T-helper 2 cell (primary cell): ENCODE results near the gene NAP1L4.
"Not testable (repeated sequence)": the region's sequence is repeated elsewhere in the genome, so short reads cannot be mapped to it uniquely, and the experiment has no call there.

ENCODE experiments used
- DNase-seq, 5 experiments: peaks; one replicate each; pipeline versions ENCODE4 v3.0.0 to v3.0.0-alpha.2; 2012 to 2022

The NAP1L4 gene

DNA sequence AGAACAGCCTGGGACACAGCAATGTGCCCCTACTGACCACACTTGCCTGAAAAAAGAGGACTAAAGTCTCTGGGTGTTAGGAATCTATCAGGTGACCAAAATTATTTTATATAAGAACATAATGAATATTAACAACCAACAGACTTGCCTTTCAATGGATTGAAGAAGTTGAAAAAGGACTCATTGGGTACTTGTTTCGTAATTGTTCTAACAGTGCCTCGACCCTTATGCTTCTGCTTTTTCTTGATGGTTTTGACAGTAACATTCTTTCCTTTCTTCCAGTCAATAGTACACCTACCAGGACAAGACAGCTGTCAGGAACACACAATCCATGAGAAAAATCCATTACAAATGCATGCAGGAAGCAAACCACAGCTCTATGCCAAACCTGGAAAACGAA, 33.9 kb downstream of the NAP1L4 start:
- no peak for DNase-seq

DNA sequence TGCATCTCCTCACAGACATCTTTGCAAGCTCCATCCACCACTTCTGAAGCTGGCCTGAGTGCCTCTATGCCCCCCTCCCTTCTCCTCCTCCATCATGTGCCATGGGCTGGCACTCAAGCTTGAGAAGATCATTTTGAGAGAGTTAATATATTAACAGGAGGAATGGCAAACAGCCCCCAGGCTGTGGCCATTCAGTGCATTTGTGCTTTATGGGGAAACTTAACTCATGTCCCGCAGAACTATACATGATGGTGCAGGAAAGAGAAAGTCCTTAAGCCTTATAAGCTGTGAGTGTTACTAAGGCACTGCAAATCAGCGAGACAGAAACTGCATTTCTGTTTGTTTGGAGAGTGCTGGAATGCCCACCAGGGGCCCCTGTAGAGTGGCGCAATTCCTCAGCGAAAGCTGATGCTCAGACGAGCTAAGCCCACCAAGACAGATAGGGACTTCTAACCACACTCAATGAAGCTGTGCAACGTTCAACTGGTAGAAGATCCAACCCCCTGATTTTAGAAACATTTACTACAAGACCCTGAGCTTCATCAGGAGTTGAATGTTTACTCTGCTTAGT, 36.1 kb downstream of the NAP1L4 start:
- DNase-seq, result no peak

DNA sequence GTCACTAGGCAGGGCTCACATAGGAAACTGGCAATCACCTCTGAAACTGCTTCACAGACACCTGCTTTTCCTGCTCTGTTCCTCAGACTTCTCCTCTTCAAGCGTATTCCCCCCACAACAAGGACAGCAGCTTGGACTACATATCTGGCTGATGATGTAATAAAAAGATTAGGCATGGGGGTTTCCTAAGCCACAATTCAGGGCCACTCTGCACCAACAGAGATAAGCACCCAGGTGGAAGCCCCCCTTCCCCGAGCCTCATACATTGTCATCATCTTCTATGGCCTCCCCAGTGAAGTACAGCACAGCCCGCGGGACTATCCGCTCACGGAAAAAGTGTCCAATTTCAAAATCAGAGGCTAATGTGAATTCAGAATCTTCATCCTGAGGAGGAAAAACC, 37.9 kb downstream of the NAP1L4 start:
- no peak for DNase-seq

DNA sequence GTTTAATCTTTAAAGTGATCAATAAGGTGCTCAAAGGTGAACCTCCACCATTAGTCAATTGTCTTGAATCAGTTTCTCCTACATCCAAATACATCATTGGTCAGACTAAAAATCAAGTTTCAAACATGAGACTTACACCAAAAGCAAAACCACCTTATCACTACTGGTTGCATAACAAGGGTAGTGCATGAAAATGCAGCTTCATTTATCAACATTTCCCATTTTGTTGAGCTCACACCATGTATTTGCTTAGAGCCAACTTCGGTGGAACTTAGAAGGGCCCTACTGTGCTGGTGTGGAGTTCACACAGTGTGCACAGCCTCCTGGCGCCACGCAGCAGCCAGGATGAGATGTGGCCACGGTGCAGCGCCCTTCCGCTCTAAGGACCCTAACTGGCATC, 39.8 kb downstream of the NAP1L4 start:
- no peak for DNase-seq

DNA sequence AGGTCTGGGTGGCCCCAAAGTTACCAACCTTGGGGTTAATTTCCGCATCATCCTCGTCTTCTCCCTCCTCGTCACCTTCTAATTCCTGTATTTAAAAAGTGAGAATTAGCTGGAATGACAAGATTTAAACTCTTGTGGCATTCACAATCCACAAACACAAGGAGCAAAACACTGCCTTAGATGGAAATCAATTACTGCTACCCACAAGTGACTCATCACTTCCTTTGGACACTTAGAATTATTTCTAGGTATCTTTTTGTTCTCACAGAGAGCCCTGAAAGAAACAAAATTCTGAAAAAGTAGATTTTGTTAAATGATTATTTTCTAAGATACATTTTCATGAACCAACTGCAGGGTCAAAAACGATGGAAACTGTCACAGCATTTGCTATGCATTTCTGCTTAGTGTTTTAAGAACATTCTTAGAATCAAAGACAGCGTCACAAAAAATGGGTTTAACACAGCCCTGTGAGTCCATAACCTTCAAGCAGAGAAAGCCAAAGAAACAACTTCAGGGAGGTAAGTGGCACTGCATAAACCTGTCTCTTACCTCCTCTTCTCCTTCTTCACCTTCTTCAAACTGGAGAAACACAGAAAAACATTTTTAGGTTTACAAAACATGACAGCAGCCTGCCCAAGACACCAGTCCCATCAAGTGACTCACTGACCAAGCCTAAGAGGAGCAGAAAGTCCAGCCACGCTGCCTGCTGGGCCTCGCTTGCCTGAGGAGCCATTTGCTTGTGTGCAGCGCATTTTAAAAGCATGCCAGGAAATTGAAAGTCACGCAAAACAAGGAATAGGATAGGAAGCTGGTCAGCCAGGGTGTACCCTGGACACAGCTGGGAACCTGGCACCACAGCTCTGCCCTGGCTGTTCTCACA, 40.7 kb downstream of the NAP1L4 start:
- no peak for DNase-seq

DNA sequence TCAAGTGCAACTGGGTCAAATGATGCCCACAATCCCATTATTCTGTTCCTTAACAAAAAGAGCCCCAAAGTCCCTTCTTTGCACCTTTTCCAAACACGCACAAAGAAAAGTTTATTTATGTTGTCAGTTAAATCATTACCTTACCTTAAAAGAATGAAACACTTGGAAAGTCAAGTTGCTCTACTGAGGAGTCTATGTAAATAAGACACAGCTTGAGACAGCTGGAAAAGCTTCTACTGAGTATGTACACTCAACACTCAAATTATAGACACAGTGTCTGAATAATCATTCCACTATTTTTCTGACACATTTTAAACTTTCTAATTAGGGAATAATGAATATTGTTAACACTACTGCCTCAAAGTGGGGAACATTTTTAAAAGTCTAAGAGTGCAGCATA, 41.3 kb downstream of the NAP1L4 start:
- DNase-seq, result no peak

DNA sequence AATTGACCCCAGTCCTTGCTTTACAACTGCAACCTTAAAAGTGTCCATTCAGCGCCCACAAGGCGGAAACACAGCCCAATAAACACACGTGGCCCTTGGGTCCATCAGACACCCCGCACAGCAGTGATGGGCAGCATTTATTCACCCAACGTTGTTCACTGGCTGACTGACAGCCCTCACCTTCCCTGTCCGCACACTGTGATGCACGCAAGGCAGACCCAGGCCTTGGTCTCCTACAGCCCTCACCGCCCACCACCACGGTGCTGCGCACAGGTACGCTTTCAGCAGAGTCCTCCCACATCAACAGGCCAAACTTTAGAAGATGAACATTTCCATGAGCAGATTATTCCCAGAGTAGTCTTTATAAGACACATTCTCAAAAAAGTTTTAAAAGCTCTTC, 42.2 kb downstream of the NAP1L4 start:
- no peak for DNase-seq

DNA sequence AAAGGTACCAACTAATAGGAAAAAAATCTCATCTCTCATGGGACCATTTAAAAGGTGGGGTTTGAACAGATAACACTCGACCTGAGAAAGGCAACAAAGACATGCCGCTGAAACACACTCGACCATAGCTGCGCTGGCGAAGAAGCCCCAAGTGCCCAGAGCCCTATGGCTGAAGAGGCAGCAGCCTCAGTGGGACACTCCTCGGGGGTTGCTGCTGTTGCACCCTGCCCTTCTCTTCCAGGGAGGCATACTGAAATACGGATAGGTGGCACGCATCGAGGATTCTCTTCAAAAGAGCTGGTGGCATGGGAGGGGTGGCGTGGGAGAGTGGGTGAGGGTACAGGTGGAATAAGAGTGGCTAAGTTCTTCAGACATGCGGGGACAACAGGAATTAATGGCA, 44.4 kb downstream of the NAP1L4 start:
- DNase-seq, result no peak

DNA sequence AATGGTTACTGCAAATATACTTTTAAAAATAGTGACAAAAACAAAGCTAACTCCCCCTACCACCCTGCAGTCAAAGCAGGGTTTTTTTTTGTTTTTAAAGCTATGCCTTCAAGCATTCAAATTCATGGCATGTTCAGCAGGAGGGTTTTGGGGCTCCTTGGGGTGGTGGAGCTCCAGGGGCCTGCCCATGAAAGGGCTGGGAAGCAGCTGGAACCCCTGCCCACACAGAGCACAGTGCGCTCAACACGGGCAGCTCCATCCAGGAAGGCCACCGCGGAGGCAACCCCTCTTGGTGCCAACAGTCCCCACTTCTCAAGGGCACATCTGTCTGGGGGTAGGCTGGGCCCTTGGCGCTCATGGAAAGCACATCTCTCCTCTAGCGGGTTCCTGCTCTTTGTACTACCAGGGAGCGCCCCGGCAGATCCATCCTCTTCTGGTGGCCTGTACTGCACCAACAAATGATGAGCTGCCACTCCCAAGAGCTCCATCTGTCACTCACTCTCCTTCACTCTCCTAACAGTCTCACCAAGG, 46.3 kb downstream of the NAP1L4 start:
- no peak for DNase-seq

DNA sequence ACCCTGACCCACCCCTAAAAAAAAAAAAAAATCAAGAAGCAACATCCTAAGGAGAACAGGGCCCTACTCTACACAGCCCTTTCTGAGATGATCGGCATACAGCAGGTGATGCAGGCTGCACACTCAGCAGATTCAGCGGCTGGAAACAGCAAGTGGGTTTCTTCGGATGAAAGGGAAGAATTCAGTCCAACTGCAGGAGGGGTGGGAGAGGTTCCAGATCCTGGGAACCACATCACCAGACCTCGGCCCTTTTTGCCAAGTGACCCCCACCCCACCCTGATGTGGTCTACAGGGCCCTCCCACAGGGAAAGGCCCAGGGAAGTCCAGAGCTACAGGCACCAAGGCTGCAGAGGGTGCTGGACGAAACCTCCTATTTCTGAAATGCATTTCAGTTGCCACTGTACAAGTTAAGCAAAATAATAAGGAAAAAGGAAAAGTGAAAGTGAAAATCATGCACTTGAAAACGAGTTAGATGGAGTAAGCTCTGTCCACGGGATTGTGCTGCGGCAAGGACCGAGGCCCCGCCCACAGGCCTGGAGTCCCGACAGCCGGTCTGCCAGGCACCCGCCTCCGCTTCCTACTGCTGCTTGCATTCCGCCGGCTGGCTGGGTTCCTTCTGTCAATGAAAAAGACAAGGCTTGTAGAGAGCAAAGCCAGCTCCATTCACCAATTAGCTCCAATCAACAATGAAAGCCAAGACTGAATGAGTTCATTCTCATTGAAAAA, 46.9 kb downstream of the NAP1L4 start:
- peak in 1 of 5 experiments; percentile 70 for DNase-seq

DNA sequence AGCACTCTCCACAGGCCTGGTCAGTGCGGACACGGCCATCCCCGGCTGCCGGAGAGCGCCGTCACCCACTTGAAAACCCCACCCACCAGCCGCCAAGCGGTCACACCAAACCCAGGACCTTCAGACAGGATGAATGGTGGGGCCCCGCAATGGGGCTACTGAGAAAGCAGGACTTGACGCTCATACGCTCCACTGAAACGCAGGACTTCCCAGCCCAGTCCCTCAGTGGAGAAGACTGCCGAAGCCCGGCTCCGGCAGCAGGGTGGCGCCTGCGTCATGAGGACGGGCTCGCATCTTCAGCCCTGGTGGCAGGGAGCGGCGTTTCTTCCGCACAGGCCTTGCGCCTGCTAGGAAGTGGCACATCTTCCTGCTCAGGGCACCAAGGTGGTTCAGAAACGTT, 47.6 kb downstream of the NAP1L4 start:
- DNase-seq, result no peak

DNA sequence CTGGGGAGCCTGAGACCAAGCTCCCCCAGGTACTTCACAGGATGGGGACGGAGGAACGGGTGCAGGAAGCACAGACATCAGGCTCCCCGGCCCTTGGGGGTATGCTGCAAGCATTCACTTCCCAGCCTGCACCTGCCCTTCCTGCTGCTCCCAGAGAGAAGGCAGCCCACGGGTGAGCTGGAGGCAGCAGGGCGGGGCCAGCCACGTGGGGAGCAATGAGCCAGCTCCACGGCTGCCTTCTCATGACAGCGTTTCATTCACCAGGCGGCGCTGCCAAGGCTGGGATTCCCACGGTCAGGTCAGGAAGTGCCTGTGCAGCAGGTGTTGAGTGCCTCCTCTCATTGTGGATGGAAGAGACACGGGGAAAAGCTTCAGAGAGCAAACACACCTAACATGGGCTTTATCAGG, 48.4 kb downstream of the NAP1L4 start:
- peak in 1 of 5 experiments; percentile 27 for DNase-seq

DNA sequence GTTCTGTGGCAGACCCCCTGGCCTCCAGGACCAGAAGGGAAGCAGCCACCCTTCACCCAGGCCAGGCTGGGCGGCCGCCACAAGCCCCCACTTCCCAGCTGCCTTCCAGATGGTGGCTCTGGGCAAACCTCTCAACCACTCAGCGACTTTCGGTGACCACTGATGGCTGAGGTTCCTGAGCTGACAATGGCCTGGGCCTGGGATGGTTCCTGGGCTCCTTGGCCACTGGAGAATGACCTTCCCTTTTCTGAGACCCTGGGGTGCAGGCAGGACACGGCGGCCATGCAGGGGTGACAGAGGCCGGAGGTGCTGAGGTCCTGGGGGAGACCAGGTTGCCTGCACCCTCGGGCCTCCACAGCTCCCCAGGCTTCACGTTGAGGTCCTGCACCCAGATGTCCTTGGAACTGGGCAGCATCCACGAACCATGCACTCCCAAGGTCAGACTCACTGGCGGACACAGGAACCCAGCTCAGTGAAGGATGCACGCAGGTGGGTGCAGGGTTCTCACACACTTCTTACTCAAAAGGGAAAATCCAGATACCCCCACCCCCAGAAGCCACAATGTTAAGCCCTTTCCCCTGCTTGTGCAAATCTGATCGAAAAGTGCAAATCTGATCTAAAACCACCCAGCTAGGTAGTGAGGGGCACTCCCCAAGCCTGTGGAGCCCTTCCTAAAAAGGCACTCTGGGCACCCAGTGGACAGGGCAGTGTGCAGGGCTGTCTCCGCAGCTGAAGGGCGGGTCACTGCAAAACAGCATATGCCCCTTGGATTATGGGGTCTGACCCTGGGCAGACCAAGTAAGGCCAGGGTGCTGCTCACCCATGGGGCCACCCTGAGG, 49.0 kb downstream of the NAP1L4 start:
- no peak for DNase-seq

DNA sequence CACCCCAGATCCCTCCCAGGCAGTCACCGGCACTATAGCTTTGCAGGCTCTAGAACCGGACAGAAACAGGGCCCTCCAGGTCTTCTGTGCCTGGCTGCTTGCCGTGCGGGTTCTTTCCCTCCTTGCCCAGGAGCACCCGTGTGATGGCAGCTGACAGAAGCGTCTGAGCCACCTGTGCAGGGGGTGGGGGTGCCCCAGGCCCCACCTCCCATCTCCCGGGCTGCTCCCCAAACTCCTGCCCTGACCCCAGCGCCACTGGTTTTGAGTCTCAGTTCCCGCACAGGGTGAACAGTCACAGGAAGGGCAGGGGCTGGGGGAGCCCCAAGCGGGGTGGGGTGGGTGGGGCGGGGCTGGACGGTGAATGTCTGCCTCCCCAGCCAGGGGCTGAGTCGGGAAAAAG, 49.7 kb downstream of the NAP1L4 start:
- peak in 1 of 5 experiments; percentile 30 for DNase-seq

DNA sequence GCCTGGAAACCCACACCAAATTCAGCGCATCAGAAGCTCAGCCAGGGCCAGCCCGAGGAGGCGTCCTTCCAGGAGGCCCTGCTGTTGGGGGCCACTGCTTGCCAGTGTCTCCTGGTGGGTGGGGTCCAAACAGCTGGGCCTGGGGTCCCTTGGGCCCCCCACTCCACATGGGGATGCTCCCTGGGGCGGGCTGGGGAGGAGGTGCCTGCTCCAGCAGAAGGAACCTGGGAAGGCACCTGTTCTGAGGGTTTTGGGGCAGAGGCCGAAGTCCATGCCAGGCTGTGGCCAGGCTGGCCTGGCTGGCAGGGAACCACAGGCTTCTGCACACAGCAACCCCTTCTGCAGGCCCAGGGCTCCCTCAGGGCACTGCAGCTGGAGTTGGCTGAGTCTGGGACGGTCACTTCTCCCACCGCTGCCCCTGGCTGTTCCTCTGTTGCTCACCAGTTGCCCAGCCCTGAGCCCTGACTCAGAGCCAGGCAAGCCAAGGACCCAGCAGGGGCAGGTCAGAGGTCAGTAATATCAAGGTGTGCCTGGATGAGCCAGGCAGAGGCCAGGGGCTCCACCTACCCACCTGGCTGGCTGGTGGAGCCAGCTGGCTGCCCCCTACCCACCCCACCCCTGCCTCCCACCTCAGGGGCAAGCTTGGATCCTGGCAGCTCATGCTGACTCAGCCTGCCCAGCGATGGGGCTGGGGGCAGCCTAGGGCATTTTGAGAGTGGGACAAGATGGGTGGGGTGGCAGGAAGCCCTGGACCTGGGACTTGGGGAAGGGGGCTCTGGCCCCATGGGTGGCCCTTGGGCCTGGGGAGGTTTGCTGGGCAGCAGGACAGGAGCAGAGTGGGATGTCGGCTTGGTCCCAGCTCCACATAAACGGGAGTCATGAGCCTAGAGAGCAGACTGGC, 51.0 kb downstream of the NAP1L4 start:
- peak in 1 of 5 experiments; percentile 26 for DNase-seq

DNA sequence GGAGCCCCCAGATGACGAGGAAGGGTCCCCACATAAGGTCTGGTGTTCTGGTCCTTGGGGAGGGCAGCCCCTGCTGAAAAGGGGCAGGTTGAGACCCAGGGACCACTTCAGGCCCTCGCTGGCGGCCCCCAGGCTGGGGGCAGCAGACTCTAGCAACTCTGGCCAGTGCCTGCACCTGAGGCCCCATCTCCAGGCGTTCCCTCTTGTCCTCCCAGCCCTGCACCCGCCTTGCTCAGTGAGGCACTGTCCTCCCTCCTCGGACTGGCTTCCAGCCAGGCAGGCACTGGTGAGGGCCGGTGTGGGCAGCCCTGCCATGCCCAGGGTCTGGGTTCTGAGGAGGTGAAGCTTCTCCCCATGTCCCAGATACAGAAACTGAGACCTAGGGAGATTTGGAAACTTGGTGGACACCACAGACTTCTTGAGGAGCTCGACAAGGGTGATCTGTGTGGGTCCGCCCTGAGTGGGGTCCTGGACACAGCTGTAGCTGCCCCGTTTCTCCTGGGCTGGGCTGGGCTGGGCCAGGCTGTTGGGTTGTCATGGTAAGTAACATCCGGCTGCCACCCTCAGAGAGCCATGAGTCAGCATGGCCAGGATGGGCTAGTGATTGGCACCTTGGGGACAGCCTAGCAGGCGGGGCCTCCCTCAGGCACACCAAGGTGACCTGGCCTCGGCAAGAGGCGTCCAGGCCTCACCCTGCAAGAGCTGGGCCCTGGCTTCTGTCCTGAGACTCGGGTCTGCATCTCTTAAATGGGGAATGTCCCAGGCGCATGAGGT, 51.8 kb downstream of the NAP1L4 start:
- DNase-seq, result peak in 1 of 5 experiments; percentile 65

DNA sequence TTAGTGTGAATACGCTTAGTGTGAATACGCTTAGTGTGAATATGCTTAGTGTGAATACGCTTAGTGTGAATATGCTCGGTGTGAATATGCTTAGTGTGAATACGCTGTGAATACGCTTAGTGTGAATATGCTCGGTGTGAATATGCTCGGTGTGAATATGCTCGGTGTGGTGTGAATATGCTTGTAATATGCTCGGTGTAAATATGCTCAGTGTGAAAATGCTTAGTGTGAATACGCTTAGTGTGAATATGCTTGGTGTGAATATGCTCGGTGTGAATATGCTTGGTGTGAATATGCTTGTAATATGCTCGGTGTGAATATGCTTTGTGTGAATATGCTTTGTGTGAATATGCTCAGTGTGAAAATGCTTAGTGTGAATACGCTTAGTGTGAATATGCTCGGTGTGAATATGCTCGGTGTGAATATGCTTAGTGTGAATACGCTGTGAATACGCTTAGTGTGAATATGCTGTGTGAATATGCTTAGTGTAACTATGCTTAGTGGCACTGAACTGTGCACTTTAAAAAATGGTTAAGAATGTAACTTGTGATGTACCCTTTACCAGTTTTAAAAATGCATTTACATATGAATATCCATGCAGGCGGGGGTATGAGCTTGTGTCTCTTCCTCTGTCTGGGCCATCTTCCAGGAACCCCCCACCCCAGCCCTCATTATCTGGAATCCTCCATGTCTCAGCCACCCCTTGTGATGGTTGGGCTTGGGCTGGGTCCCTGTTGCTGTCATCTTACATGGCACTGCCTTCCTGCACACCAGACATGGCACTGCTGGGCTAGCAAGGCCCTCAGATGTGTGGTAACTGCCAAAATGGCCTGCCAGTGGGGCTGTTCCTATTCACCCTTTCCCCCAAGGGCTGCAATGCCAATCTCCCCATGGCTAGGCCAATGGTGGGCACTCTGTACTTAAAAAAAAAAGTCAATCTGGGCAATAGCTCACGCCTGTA, 53.4 kb downstream of the NAP1L4 start:
- not testable (repeated sequence) for DNase-seq

DNA sequence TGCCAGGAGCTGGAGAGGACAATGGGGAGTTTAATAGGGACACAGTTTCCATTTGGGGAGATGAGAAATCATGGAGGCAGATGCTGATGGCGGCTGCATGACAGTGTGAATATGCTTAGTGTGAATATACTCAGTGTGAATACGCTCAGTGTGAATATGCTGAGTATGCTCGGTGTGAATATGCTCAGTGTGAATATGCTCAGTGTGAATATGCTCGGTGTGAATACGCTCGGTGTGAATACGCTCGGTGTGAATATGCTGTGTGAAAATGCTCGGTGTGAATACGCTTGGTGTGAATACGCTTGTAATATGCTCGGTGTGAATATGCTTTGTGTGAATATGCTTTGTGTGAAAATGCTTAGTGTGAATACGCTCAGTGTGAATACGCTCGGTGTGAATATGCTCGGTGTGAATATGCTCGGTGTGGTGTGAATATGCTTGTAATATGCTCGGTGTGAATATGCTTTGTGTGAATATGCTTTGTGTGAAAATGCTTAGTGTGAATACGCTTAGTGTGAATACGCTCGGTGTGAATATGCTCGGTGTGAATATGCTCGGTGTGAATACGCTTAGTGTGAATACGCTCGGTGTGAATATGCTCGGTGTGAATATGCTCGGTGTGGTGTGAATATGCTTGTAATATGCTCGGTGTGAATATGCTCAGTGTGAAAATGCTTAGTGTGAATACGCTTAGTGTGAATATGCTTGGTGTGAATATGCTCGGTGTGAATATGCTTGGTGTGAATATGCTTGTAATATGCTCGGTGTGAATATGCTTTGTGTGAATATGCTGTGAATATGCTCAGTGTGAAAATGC, 54.3 kb downstream of the NAP1L4 start:
- peak in 1 of 5 experiments; percentile 32 for DNase-seq
